ENCODE results near the gene HAVCR1. TPM values are rescaled to one million over a fixed set of nuclear protein-coding genes. Genes with fewer than 3 reads are reported as not detected.

HAVCR1 gene
- total RNA-seq, 6 experiments from 2014 or later = 0.25 to 0.78 (median 0.42) TPM; not detected in 3

GRCh38 chr5:157067005-157067404 lies 8.1 kb upstream of the HAVCR1 start:
- DNase-seq (no peak), ATAC-seq (no peak)
- intact Hi-C loops (cut with DNase I) = no loop called here
- Histone ChIP-seq H3K27ac (no peak overlapping the region), H3K27me3 (no peaks in the 10 kb centered on the region), H3K4me3 (no peak overlapping the region), H3K36me3 (no peaks in the 10 kb centered on the region), H3K4me1 (no peaks in the 10 kb centered on the region), H3K9me3 (no peaks in the 10 kb centered on the region)
- 58% methylated on average over 2 of the region's 2 CpGs for WGBS (ENCODE audit: insufficient coverage, low coverage, low lambda C conversion rate, missing lambda C conversion rate)
- TF ChIP-seq CTCF (IDR thresholded peaks at IDR 0.05) (no peak), POLR2A (IDR thresholded peaks at IDR 0.05) (no peak)

GRCh38 chr5:157066080-157066479 lies 7.2 kb upstream of the HAVCR1 start:
- no peaks in the 10 kb centered on the region for H3K36me3 ChIP-seq
- WGBS (ENCODE audit: insufficient coverage, low coverage, low lambda C conversion rate, missing lambda C conversion rate) = 71% methylated on average over 2 of the region's 2 CpGs
- H3K9me3 ChIP-seq = no peaks in the 10 kb centered on the region
- no peak for ATAC-seq
- H3K4me1 ChIP-seq = no peaks in the 10 kb centered on the region
- H3K27ac ChIP-seq = no peak overlapping the region
- intact Hi-C loops (cut with DNase I) = no loop called here
- no peak for DNase-seq
- H3K4me3 ChIP-seq = no peak overlapping the region
- no peak for TF ChIP-seq CTCF (IDR thresholded peaks at IDR 0.05)
- no peak for TF ChIP-seq POLR2A (IDR thresholded peaks at IDR 0.05)
- no peaks in the 10 kb centered on the region for H3K27me3 ChIP-seq

- H3K27ac ChIP-seq = peak overlapping the region in 1 of 3 donors; percentile 53
- no peaks in the 10 kb centered on the region for H3K9me3 ChIP-seq
- no peak overlapping the region for H3K4me3 ChIP-seq
- WGBS (ENCODE audit: insufficient coverage, low coverage, low lambda C conversion rate, missing lambda C conversion rate) = 58% methylated on average over 4 of the region's 4 CpGs
- DNase-seq (peak in 2 of 3 donors; percentile 48 to 76), ATAC-seq (peak in 3 of 4 donors; percentile 25 to 80 (median 25))
- no peaks in the 10 kb centered on the region for H3K27me3 ChIP-seq
- no peak for TF ChIP-seq POLR2A (IDR thresholded peaks at IDR 0.05)
- no peak for TF ChIP-seq CTCF (IDR thresholded peaks at IDR 0.05)
- intact Hi-C loops (cut with DNase I) = no loop called here
- peaks cover 0 to 12% (median 3%) of the 10 kb centered on the region in 4 donors for H3K4me1 ChIP-seq
- H3K36me3 ChIP-seq = no peaks in the 10 kb centered on the region
Measured at GRCh38 chr5:157063776-157064430, 5.0 kb upstream of the HAVCR1 start.

- Histone ChIP-seq H3K9me3 (no peaks in the 10 kb centered on the region), H3K27me3 (no peaks in the 10 kb centered on the region), H3K4me1 (peaks cover 0 to 26% (median 5%) of the 10 kb centered on the region in 4 donors), H3K4me3 (no peak overlapping the region), H3K36me3 (no peaks in the 10 kb centered on the region), H3K27ac (peak overlapping the region in 2 of 3 donors; percentile 29 to 64)
- peak in 1 of 3 donors; percentile 47 for DNase-seq
- intact Hi-C loops (cut with DNase I) = no loop called here
- 44% methylated on average over 3 of the region's 3 CpGs for WGBS (ENCODE audit: insufficient coverage, low coverage, low lambda C conversion rate, missing lambda C conversion rate)
- no peak for TF ChIP-seq POLR2A (IDR thresholded peaks at IDR 0.05)
- TF ChIP-seq CTCF (IDR thresholded peaks at IDR 0.05) = no peak
- peak; percentile 51 to 84 (median 66) for ATAC-seq
Measured at GRCh38 chr5:157059891-157060290, 975 bp upstream of the HAVCR1 start.
